ENCODE measurements around the gene ZNF496. TPM values are rescaled to one million over a fixed set of nuclear protein-coding genes. Genes with fewer than 3 reads are reported as not detected.

ZNF496 gene
- total and polyA plus RNA-seq, 9 of the 15 experiments (the other 6 are each of a cell fraction or from before 2014, with no cell fraction given): 4.3 to 54.0 (median 31.3) TPM

DNA sequence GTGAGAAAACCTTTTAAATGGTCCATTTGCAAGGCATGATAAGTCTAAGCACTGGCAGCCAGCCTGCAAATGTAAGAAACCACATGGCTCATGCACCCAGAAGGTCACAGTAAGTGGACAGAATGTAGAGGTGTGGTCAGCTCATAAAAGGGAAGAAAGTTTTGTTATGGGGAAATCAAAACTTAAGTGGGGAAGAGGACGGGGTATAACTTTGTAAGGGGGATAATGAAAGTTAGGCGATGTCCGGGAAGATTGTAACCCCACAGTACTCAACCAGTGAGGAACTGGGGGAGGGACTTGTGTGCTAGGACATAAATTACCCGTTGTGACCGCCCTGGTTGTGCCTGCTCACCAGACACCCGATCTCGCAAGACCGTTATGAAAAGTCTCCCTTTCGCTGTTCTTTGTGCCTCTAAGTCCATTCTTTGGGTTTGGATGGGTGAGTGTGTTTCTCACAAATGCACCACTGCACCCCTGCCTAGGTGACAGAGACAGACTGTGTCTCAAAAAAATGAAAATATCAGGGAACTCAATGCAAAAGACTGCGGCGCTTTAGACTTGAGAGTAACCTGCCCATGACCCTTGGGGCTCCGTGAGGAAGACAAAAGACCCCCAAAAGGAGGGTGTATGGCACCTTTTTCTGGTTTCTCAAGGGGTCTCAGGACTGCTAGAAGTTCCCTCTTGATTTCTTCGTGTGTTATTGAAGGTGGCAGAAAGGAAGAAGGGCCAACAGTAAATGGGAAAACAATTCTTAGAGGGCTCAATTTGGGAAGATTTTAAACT, 28.6 kb upstream of the ZNF496 start:
- CTCF ChIA-PET (ENCODE audit: low intra/inter-chr PET ratio): no interaction called here
- peak; percentile 92 for FAIRE-seq
- peak; percentile 37; the same call in 1 of the 2 replicates for TF ChIP-seq GATAD2A (IDR thresholded peaks at IDR 0.05)
- peak; percentile 37 for TF ChIP-seq BRD9 (IDR thresholded peaks at IDR 0.05; ENCODE audit: low read depth, partially characterized antibody)
- TF ChIP-seq ZKSCAN1 (IDR thresholded peaks at IDR 0.05; ENCODE audit: low read depth, low read length): peak; percentile 68
- peak in 1 of 2 experiments; percentile 30; a peak in 1 of 4 replicates for TF ChIP-seq TRIM24 (IDR thresholded peaks at IDR 0.05)
- no peak for TF ChIP-seq YY1 (IDR thresholded peaks at IDR 0.05; ENCODE audit: borderline replicate concordance in 1 of 3, control insufficient read depth in 1 of 3, extremely low read depth in 1 of 3, insufficient read depth in 3 of 3, insufficient read length in 1 of 3, insufficient replicate concordance in 2 of 3, low read depth in 1 of 3, low read length in 2 of 3)
- TF ChIP-seq FOSL1 (tag; conservative IDR thresholded peaks at IDR 0.05): no peak
- no peak for TF ChIP-seq ZNF282 (CRISPR knock-in tag; IDR thresholded peaks at IDR 0.05)
- TF ChIP-seq NBN (IDR thresholded peaks at IDR 0.05; ENCODE audit: low read depth): 0 out of 2 replicates have a peak, but pooled peaks have one; percentile 60
- TF ChIP-seq ZC3H8 (IDR thresholded peaks at IDR 0.05): no peak
- peak; percentile 66; the same call in 1 of the 2 replicates for TF ChIP-seq MTA3 (IDR thresholded peaks at IDR 0.05; ENCODE audit: borderline replicate concordance)
- TF ChIP-seq EP400 (IDR thresholded peaks at IDR 0.05): peak; percentile 43
- no peak for TF ChIP-seq MCM2 (IDR thresholded peaks at IDR 0.05; ENCODE audit: low read depth)
- TF ChIP-seq ZKSCAN8 (CRISPR knock-in tag; IDR thresholded peaks at IDR 0.05): no peak
- no peak for TF ChIP-seq TBL1XR1 (IDR thresholded peaks at IDR 0.05; ENCODE audit: low read length in 2 of 2)
- TF ChIP-seq MYC (IDR thresholded peaks at IDR 0.05; ENCODE audit: low read depth, low read length): peak; percentile 13; the same call in 1 of the 2 replicates
- TF ChIP-seq MYC (CRISPR knock-in tag; IDR thresholded peaks at IDR 0.05; ENCODE audit: borderline replicate concordance, low read depth): no peak
- TF ChIP-seq ZNF274 (IDR thresholded peaks at IDR 0.05; ENCODE audit: borderline replicate concordance, low read depth, low read length): no peak
- no peak for TF ChIP-seq FUS (optimal IDR thresholded peaks at IDR 0.05; ENCODE audit: low read depth, low read length)
- no peak for TF ChIP-seq ZNF140 (CRISPR knock-in tag; IDR thresholded peaks at IDR 0.05)

More for the DNA sequence above, 28.6 kb upstream of the ZNF496 start:
- Histone ChIP-seq H2AFZ (ENCODE audit: low read depth, low read length) (peak overlapping the region; percentile 96), H3K4me2 (ENCODE audit: insufficient read depth, low read length) (peak overlapping the region; percentile 74), H3K27me3 (ENCODE audit: control insufficient read depth in 2 of 2, insufficient read depth in 2 of 2, low read length in 2 of 2) (no peaks in the 10 kb centered on the region), H4K20me1 (replicated peaks; ENCODE audit: control insufficient read depth, insufficient read depth, low read length) (no peaks in the 10 kb centered on the region), H3K4me3 (0 out of 2 replicates have a peak overlapping the region, but pooled peaks have one; percentile 6), H3K9me1 (ENCODE audit: control insufficient read depth, insufficient read depth, low read length) (no peaks in the 10 kb centered on the region), H3K27ac (ENCODE audit: extremely low read depth, low read depth, low read length) (peak overlapping the region; percentile 72), H3K79me2 (ENCODE audit: control insufficient read depth, insufficient read depth, low read length) (no peaks in the 10 kb centered on the region), H3K36me3 (ENCODE audit: control insufficient read depth, insufficient read depth, low read length) (no peaks in the 10 kb centered on the region), H3K4me1 (replicated peaks in 1 of 2; ENCODE audit: control insufficient read depth in 2 of 2, insufficient read depth in 2 of 2, low read length in 2 of 2) (peaks cover 0 to 33% of the 10 kb centered on the region in 2 experiments; a peak in 4 of 5 replicates), H3K9me3 (replicated peaks; ENCODE audit: control insufficient read depth, insufficient read depth, low read depth, low read length) (peaks cover 4% of the 10 kb centered on the region), H3K9ac (ENCODE audit: insufficient read depth in 1 of 2, low read depth in 2 of 2, low read length in 2 of 2) (peak overlapping the region; percentile 38 to 50; a peak in 3 of 4 replicates)
- intact Hi-C loops (cut with micrococcal nuclease): loop anchor here (2.0 kb wide), 1 partner anchor 28 kb away; no protein-coding TSS in a partner anchor
- POLR2A ChIA-PET: interaction anchor here (0.9 to 1.2 kb wide), 2 partner anchors 12 to 13 kb away, joined by 3 read pairs; no protein-coding TSS in a partner anchor
- ATAC-seq: peak; percentile 91
- TSS peak; percentile 88 for BruUV-seq (replicated peaks)
- peak in 2 of 4 experiments; percentile 57 to 84 for DNase-seq (ENCODE audit: extremely low read depth in 1 of 4, low spot score in 3 of 4)
- in situ Hi-C loops (cut with MboI): no loop called here
- WGBS (ENCODE audit: insufficient coverage, low coverage, missing lambda C conversion rate): 11% methylated on average over 13 of the region's 13 CpGs
